GM19468 (cell line): ENCODE results near the gene KAT6B.
"Not testable (repeated sequence)": the region's sequence is repeated elsewhere in the genome, so short reads cannot be mapped to it uniquely, and the experiment has no call there.

ENCODE experiments used
- ATAC-seq: cut with Tn5 transposase; IDR thresholded peaks from one replicate; pipeline ENCODE4 v1.9.1; 2021; ENCODE audit warnings: mild to moderate bottlenecking, moderate library complexity, moderate number of reproducible peaks; ENCODE audit not compliant: unreplicated experiment; ENCODE audit errors: extremely low read depth

The KAT6B gene

DNA sequence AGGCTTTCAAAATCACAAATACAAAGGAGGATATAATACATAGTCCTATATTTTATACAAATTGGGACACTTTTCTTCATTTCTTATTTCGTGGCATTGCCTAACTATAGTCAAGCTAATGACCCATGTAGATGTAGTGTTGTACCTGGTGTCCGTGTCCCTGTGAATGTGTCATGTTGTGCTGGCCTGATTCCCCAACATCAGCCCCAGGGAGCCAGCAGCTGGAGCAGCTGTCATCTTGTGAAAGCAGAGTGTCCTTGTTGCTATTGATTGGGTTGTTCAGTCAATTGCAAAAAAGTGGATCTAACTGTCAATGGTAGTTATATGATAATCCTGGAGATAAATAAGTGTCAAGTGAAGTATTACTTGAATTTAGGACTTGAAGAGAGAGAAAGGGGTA lies 86.3 kb downstream of the KAT6B start:
- ATAC-seq = no peak

DNA sequence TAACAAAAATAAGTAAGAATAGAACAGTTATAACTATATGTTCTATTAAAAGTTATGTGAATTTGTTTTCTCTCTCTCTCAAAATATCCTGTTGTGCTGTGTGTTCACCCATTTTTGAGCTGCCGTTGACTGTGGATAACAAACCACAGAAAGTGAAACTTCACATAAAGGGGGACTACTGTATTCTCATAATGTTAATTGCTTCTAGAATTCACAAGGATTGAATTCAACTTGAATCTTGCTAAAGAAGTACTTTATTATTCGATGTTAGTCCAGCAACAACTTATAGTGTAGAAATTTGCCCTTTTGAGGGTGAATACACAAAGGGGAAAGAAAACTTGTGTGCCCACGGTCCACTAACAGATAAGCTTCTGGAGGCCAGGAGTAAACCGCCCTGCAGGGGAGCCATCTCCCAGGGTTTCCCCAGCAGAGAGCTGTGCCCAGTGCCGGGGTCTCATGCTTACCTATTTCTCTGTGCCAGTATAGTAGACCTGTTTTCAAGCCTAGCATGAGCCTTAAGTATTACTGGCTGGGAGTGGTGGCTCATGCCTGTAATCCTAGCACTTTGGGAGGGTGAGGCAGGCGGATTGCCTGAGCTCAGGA lies 87.1 kb downstream of the KAT6B start:
- ATAC-seq = no peak

DNA sequence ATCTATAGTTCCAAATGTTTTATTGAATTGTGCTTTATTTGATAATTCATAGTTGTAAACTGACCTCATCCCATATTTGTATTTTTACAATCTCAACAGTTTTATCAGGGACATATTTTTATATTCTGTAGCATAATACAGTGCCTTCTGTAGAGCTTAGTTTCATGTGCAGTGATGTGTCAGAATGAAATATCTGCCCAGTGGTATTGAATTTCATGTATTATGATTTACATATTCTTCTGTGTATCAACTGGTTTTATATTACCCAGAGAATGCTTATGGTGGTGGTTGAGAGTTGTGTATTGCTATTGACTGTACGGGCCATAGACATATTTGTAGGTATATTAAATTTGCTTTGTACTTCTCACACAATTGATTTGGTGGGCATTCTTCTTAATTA lies 89.9 kb downstream of the KAT6B start:
- ATAC-seq = no peak

DNA sequence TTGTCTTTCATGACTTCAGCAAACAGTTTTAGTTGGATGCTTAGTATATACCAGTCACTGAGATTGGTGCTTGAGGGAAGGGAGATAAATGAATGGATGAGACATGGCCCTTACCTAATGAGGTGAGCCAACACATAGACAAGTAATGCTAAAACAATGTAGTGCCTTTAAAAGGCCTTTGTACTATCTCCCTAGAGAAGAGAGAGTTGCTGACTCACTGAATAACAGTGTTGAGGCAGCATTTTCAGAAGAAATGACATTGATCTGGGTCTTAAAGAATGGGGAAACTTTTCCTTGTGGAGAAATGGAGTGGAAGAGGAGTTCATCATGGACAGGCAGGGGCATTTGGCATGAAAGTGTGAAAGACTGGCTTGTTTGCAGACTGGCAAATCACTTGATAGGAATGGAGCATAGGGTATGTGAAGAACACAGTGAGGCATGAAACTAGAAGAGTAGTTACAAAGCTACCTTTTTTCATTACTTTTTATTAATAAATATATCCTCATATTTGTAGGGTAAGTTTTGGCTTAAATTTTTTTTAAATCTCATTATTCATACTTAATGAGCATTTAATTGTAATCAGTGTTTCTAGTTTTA lies 91.2 kb downstream of the KAT6B start:
- ATAC-seq = no peak

DNA sequence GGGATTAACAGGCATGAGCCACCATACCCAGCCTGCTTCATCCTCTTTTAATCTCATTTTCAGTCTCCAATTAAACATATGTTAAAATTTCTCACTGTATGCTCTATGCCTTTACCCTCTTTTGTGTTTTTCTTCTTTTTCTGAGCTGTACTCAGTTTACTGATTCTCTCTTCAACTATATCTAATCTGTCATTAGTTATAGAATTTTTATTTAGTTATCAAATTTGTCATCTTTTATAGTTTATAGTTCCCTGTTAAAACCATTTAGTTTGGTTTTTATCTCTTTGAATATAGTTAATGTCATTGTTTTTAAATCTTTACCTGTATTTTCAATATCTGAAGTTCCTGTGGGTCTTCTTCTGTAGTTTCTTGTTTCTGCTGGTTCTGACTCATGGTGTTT lies 93.3 kb downstream of the KAT6B start:
- ATAC-seq = no peak

DNA sequence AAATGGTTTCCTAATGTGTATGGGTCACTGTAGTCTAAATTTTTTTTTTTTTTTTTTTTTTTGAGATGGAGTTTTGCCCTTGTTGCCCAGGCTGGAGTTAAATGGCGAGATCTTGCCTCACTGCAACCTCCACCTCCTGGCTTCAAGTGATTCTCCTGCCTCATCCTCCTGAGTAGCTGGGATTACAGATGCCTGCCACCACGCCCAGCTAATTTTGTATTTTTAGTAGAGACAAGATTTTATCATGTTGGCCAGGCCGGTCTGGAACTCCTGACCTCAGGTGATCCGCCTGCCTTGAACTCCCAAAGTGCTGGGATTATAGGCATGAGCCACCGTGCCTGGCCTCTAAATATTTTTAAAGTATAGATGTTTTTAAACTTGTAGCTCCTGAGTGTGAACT lies 94.7 kb downstream of the KAT6B start:
- ATAC-seq = not testable (repeated sequence)

DNA sequence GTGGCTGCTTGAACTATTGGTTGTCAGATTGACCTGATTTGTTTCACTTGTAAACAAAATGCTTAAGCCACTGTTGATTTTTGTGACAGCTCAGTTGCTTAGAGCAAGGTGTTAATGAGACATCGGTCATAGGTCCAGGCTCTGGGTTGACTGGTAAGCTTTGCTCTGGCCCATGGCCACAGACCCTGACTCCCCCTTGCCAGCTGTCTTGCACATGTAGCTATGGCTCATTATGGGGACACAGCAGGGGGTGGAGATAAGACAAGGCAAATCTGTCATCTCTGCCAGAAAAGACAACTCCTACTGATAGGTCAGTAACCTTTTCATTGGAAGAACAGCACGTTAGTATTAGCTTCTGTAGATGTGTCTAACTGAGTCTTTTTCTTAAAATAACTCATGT lies 95.3 kb downstream of the KAT6B start:
- ATAC-seq = no peak

DNA sequence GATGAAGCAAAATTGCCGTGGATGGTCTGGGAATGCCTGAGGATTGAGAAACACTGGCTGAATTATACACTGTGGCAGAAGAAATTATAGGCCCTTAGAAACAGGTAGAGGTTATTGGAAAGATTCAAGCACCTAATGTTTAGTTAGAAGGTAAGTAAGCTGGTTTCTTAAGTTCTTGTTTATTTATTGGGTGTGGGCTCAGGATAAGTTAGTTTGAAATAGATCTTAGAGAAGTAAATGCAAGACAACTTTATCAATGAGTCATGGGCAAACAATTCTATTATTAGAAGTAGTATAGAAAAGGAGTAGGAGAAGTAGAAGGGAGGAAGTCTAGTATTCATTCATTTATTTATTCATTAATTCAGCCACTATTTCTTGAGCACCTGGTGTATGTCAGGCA lies 96.5 kb downstream of the KAT6B start:
- ATAC-seq = no peak

DNA sequence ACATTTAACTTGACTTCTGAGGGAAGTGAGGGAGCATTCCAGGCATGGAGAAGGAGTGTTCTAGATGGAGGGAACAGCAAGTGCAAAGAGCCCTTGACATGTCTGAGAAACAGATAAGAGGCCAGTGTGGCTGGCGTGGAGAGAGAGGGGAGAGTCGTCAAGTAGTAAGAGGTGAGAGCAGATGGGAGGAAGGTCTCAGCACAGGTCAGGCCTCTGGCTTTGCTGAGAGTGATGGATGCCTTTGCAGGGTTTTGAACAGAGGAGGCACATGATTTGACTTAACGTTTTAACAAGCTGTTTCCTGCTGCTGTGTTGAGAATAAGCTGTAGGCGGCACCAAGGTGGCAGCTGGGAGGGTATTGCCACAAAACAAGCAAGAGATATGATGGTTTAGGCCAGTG lies 97.2 kb downstream of the KAT6B start:
- ATAC-seq = no peak

DNA sequence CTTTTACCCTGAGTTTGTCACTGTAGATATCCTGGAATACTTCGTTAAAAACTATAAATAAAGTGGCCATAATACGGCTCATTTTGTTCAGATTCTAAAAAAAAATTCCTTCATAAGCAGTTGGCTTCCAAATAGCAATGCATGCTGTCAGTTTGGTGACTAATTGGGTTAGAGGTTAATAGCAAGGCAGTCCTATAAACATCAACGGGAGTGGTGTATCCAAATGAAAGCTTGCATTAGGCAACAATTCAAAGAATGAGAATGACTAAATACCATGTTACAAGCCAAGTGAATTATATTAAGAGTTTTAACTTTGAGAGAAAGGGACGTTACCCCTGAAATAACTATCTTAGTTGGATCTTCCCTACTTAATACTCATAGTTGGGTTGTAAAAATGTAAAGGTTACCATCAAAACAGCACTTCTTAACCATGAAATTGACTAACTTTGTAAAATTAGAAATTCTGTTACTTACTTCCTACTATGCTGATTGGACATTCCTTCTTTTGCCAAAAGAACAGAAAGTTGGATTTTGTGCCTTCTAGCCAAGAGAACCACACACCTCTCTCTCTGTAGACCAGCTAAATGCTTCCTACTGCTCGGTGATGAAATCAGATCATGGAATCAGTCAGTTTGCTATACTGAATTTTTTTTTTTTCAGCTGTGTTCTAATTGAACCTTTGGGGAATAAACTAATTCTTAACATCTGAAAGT lies 98.0 kb downstream of the KAT6B start:
- no peak for ATAC-seq

DNA sequence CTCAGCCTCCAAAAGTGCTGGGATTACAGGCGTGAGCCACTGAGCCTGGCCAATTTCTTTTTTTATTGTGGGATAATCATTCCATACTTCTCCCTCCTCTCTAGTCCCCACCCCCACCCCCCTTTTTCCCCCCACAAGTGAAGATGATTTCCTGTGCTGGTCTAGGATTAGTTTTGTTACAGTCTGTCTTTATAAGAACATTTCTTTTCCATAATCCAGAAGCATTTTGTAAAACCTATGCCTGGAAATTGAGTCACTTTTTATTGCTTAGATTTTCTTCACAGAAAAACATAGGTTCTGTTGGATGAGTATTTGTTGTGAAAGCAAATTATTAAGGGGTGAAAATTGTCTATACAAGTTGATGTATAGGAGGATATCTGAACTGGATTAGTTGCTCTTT lies 98.9 kb downstream of the KAT6B start:
- ATAC-seq = no peak

DNA sequence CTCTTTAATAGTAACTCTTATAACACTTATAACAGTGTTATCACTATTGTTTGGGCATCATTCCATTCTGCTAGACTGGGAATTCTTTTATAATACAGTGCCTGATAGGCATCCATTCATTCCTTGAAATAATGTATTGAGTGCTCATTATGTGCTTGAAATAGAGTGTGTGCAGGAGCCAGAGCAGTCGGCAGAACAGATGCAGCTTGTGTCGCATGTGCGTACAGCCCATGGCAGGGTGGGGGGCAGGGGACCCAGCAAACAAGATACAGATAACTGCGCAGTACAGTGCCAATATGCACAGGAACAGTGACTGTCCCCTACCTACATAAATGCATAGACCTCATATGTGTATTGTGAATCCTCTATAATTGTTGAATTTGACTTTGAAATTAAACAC lies 99.3 kb downstream of the KAT6B start:
- ATAC-seq = no peak

DNA sequence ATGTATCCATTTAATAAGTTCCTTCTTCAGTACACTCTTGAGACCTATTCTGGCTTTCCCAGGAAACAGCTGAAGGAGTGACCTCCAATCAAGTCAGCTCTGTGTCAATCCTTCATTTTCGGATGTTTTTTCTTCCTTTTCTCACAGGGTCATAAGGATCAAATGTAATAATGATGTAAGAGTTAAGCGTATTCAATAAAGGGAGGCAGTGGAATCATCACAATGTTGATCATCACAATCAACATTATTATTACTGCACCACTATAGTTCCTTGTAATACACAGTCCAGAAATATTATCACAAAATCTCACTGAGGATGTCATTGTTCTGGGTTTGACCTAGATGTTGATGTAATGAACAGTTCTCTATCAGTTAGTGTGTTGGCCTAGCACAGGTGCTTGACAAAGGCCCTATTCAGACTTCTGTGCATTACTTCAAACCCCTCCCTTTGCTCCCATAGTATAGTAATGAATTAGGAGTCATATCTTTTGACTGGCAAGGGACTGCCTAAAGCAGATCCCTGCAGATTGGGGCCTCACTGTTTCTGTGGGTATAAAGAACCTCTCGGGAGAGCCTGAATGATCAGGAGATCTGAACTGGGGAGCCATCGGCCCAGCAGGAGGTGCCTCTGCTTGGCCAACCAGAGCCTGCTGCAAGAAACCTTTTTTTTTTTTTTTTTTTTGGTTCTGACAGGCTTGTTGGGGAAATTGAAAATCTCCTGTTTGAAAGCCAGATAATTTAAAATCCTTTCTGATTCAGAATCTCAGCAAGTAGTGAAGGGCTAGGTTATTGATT lies 100.6 kb downstream of the KAT6B start:
- ATAC-seq = no peak

DNA sequence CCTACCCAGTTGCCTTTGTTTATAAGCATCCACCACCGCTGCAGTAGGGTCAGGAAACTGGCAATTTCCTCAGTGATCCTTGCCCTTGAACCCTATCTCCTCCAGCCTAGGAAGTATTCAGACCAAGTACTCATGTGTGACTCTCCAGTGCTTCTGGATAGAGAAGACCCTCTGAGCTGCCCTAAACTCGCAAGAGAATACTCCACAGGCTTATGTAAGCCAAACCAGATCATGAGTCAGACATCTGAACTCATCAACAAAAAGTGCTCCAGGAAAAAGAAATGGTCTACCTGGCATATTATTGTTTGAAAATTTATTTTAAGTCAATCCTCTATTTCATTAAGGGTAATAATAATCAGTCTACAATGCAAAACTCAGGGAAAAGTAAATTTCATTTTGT lies 101.3 kb downstream of the KAT6B start:
- no peak for ATAC-seq

DNA sequence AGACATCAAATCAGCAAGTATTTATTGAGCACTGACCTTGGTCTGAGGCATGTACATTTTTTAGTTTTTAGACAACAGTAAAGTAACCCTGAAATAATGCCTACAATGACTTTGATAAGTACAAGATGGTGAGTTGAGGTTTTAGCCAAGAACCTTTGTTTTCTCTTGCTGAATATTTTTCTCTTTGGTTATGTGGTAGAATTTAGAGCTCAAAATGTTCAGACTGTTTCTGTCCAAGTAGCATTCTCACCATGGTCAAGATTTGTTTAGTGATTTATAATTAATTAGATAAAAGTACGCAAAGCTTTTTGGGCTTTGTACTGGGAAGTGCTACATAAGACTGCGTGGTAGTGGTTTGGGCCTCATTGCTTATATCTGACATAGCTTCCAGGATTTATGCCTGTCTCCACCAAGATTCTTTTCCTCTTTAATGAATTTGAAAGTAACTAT lies 102.4 kb downstream of the KAT6B start:
- no peak for ATAC-seq

DNA sequence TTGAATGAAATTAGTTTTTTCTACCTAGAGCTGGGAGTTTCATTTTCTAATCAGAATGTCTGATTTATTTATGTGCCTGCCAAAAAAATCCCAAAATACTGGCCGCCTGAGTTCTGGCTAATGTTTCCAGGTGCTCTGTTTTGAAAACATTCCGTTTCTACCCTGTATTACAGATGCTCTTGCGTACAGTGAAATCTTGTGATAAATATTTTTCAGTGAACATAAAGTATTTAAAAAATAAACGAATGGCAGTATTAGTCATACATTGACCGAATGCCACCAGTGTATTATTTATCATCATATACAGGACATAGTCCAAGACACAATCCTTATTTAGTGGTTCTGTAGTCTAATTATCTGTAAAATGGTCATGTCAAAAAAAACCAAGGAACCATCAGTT lies 102.8 kb downstream of the KAT6B start:
- ATAC-seq = no peak

DNA sequence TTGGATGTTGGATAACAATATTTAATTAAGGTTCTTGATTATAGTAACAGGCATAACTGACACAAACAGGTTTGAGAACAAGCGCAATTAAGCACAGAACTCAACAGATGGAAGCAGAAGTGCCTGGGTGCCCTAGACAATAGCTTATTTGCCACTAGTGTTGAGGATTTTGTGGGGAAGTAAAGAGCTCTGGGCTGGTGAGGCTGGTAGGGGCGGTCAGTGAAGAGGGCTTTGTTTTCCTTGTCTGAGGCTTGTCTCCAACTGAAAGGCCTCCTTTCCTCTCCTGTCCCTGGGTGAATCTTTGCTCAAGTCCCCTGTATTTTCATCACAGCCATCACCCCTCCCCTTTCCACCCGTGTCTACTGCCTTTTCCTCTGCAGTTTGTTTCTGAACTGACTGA lies 104.6 kb downstream of the KAT6B start:
- no peak for ATAC-seq

DNA sequence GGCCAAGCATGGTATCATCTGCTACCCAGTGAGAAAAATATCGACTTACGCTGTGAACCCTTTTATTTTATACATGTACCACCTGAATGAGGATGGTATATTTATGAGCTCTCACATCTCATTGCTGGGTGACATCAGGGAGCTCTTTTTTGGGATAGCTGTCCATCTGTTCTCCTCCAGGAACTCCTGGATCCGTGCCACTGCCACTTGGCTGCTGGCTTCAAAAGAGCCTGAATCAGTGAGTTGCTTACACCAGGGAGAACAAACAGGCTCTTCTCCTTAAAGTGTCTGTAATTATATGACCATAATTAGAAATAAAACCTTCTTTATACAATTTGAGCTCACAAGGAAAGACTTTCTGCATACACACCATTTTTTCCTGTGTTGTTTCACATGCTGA lies 106.2 kb downstream of the KAT6B start:
- ATAC-seq = no peak

DNA sequence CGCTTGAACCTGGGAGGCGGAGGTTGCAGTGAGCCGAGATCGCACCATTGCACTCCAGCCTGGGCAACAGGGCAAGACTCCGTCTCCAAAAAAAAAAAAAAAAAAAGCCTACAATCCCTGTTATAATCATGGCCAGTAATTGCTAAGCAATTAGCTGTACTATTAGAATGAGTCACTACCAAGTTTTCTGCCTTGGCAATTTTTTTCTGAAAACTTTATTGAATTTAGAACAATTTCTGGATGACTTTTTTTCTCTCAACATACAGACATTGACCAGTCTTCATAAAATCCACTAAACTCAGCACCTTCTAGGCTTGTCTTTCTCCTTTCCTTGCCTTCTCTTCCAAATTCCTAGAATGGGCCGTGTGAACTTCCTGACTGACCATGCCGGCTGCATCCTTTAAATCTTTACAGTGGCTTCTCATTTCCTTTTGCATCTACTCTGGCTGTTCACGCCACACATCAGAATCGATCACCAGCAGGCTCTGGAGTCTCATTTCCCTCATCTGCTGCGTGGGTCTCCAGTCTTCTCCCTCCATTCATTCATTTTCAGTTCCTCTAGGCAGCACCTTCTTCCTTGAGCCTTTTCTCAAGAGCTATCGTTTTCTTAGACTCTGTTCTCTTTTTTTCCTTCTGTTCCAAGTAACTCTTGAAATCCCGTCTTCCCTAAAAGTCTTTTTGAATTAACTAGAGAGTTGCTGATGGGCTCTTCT lies 107.9 kb downstream of the KAT6B start:
- no peak for ATAC-seq

DNA sequence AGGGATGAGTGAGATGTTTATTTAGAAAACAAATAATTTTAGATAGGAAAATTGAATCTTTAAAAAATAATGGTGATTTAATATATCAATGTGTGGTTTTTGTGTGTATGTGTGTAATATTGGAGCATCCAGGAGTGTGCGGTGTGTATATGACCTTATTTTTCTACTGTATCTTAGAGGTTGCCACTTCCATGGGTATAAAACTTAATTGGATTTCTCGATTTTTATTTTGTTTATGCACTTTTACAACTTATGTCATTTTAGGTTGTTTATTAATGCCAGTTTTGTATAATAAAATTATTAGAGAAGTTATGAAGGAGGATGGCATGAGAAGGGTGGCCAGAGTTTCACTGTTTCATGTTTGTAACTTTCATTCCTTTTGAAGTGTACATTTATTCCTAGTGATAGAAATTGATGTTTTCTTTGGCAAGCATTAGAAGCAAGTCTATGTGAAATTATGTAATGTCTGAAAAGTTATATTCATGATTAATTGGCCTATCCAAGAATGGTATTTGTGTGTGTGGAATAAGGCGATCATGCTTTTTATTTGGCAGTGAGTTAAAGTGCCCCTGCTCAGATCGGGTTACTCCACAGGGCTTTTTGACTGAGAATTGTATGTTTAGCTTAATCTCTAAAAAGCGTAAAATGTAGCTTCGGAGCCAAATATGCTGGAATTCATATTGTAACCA lies 110.3 kb downstream of the KAT6B start:
- ATAC-seq = no peak
